Measurements from ENCODE around the gene RTL10.
"Not testable (repeated sequence)": the region's sequence is repeated elsewhere in the genome, so short reads cannot be mapped to it uniquely, and the experiment has no call there.

The RTL10 gene

GRCh38 chr22:19840955-19841640 lies 13.6 kb downstream of the RTL10 start:
- H3K4me3 ChIP-seq (replicated peaks; ENCODE audit: low read depth, low read length) = no peak overlapping the region
- no peak for TF ChIP-seq CTCF (IDR thresholded peaks at IDR 0.05; ENCODE audit: low read depth, low read length, missing control alignments)
- no peak for DNase-seq (ENCODE audit: extremely low read depth, low read depth)

DNA sequence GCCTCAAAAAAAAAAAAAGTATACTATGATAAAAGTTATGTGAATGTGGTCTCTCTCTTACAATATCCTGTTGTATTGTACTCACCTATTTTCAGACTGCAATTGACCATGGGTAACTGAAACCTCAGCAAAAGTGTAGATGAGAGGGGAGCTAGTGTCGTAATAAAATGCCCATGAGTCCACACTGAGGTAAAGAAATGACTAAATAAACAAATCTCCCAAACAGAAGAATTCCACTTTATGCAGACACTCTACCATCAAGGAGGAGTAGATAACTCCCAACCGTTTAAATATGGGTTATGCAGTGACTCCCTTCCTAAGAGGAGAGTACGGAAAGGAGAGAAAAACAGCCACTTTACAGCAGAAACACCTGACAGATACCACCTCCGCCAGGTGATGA lies 14.6 kb downstream of the RTL10 start:
- TF ChIP-seq CTCF (IDR thresholded peaks at IDR 0.05; ENCODE audit: low read depth, low read length, missing control alignments) = no peak
- H3K4me3 ChIP-seq (replicated peaks; ENCODE audit: low read depth, low read length) = no peak overlapping the region
- DNase-seq (ENCODE audit: extremely low read depth, low read depth) = no peak

DNA sequence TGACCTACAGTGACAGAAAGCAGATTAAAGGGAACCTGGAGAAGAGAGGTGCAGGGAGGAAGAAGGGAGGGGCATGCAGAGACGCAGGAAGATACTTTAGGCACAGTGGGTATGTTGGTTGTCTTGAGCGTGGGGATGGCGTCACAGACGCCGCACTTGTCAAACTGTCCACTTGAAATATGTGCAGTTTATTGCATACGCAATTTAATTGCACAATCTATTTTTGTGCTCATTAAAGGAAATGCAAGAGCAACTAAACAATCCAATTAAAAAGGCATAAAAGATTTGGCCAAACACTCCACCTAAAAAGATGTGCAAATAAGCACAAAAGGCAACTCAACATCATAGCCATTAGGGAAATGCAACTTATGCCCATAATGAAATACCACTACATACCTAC lies 16.8 kb downstream of the RTL10 start:
- no peak for TF ChIP-seq CTCF (IDR thresholded peaks at IDR 0.05; ENCODE audit: low read depth, low read length, missing control alignments)
- no peak for DNase-seq (ENCODE audit: extremely low read depth, low read depth)
- no peak overlapping the region for H3K4me3 ChIP-seq (replicated peaks; ENCODE audit: low read depth, low read length)

GRCh38 chr22:19836512-19836911 lies 18.2 kb downstream of the RTL10 start:
- H3K4me3 ChIP-seq (replicated peaks; ENCODE audit: low read depth, low read length) = no peak overlapping the region
- DNase-seq (ENCODE audit: extremely low read depth, low read depth) = no peak
- TF ChIP-seq CTCF (IDR thresholded peaks at IDR 0.05; ENCODE audit: low read depth, low read length, missing control alignments) = no peak

DNA sequence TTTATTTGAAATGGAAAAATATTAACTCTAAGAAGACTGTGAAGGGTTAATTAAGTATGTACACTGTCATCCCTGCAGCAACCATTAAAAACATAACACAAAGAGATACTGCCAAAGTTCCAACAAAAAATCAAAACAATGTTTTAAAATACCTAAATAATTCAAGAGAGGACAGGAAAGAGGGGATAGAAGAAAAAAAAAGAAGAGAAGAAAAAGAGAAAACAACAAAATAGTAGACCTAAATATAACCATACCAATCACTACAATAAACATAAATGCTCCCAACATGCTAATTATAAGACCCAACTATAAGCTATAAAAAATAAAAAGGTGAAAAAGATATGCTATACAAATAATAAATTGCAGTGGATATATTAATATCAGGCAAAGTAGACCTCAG lies 20.1 kb downstream of the RTL10 start:
- H3K4me3 ChIP-seq (replicated peaks; ENCODE audit: low read depth, low read length) = no peak overlapping the region
- no peak for TF ChIP-seq CTCF (IDR thresholded peaks at IDR 0.05; ENCODE audit: low read depth, low read length, missing control alignments)
- no peak for DNase-seq (ENCODE audit: extremely low read depth, low read depth)

- DNase-seq (ENCODE audit: extremely low read depth, low read depth); H3K4me3 ChIP-seq (replicated peaks; ENCODE audit: low read depth, low read length): not testable (repeated sequence)
Observed at GRCh38 chr22:19833327-19833726, 21.3 kb downstream of the RTL10 start.

GRCh38 chr22:19832476-19833108 lies 22.1 kb downstream of the RTL10 start:
- no peak overlapping the region for H3K4me3 ChIP-seq (replicated peaks; ENCODE audit: low read depth, low read length)
- no peak for DNase-seq (ENCODE audit: extremely low read depth, low read depth)
- TF ChIP-seq CTCF (IDR thresholded peaks at IDR 0.05; ENCODE audit: low read depth, low read length, missing control alignments) = no peak

- H3K4me3 ChIP-seq (replicated peaks; ENCODE audit: low read depth, low read length); DNase-seq (ENCODE audit: extremely low read depth, low read depth): not testable (repeated sequence)
Observed at GRCh38 chr22:19831979-19832378, 22.7 kb downstream of the RTL10 start.
